ENCODE data around the gene ZNF559. TPM values are rescaled to one million over a fixed set of nuclear protein-coding genes. Genes with fewer than 3 reads are reported as not detected.
"Not testable (repeated sequence)": the region's sequence is repeated elsewhere in the genome, so short reads cannot be mapped to it uniquely, and the experiment has no call there.

ZNF559 gene
- total RNA-seq, 1 experiment from 2014 or later: 17.2 TPM

DNA sequence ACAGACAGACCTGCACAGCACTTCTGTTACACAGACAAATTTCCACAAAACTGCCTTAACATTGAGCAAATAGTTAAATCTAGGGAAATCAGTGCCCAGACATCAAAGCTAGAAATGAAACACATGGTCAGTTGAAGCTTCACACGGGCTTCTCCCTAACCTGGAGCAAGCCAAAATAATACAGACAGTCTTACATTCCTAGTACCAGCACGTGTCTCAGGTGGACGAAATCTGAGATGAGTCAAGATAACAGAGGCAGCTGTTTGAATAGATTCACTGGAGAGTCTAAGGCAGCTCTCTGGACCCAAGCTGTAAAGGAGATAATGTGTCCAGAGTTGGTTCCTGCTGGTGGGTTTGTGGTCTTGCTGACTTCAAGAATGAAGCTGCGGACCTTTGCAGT is 10.2 kb upstream of the ZNF559 start:
- intact Hi-C loops (cut with micrococcal nuclease; ENCODE audit: unreplicated experiment): no loop called here
- ChIA-PET POLR2A (ENCODE audit: low non-redundant PET) (no interaction called here), CTCF (no interaction called here)
- no peaks in the 10 kb centered on the region for H3K9me3 ChIP-seq (ENCODE audit: low read depth, low read length, poor library complexity, severe bottlenecking)
- H3K27ac ChIP-seq (ENCODE audit: low read depth, low read length, poor library complexity, severe bottlenecking): no peak overlapping the region
- TF ChIP-seq, protein P1, sequence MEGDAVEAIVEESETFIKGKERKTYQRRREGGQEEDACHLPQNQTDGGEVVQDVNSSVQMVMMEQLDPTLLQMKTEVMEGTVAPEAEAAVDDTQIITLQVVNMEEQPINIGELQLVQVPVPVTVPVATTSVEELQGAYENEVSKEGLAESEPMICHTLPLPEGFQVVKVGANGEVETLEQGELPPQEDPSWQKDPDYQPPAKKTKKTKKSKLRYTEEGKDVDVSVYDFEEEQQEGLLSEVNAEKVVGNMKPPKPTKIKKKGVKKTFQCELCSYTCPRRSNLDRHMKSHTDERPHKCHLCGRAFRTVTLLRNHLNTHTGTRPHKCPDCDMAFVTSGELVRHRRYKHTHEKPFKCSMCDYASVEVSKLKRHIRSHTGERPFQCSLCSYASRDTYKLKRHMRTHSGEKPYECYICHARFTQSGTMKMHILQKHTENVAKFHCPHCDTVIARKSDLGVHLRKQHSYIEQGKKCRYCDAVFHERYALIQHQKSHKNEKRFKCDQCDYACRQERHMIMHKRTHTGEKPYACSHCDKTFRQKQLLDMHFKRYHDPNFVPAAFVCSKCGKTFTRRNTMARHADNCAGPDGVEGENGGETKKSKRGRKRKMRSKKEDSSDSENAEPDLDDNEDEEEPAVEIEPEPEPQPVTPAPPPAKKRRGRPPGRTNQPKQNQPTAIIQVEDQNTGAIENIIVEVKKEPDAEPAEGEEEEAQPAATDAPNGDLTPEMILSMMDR (conservative IDR thresholded peaks at IDR 0.05; ENCODE audit: low read depth, low read length): no peak
- no peak for TF ChIP-seq EZH2 (IDR thresholded peaks at IDR 0.05; ENCODE audit: borderline replicate concordance, low read depth, low read length, poor library complexity, severe bottlenecking)
- no peak for DNase-seq (ENCODE audit: low spot score)
- no peaks in the 10 kb centered on the region for H3K4me1 ChIP-seq (ENCODE audit: insufficient read depth, low read length, poor library complexity, severe bottlenecking)
- no TSS peak for BruUV-seq (replicated peaks)
- H3K27me3 ChIP-seq (replicated peaks; ENCODE audit: insufficient read depth, low read depth, low read length, poor library complexity): no peaks in the 10 kb centered on the region
- H3K4me3 ChIP-seq (ENCODE audit: low read depth, low read length, poor library complexity, severe bottlenecking): no peak overlapping the region
- no peaks in the 10 kb centered on the region for H3K36me3 ChIP-seq (ENCODE audit: insufficient read depth, low read length, poor library complexity, severe bottlenecking)

- no peaks in the 10 kb centered on the region for H3K27me3 ChIP-seq (replicated peaks; ENCODE audit: insufficient read depth, low read depth, low read length, poor library complexity)
- DNase-seq (ENCODE audit: low spot score): no peak
- peaks cover 8% of the 10 kb centered on the region for H3K36me3 ChIP-seq (ENCODE audit: insufficient read depth, low read length, poor library complexity, severe bottlenecking)
- no TSS peak for BruUV-seq (replicated peaks)
- no peaks in the 10 kb centered on the region for H3K4me1 ChIP-seq (ENCODE audit: insufficient read depth, low read length, poor library complexity, severe bottlenecking)
- H3K27ac ChIP-seq (ENCODE audit: low read depth, low read length, poor library complexity, severe bottlenecking): no peak overlapping the region
- H3K4me3 ChIP-seq (ENCODE audit: low read depth, low read length, poor library complexity, severe bottlenecking): no peak overlapping the region
- intact Hi-C loops (cut with micrococcal nuclease; ENCODE audit: unreplicated experiment): no loop called here
- TF ChIP-seq, protein P1 (conservative IDR thresholded peaks at IDR 0.05; ENCODE audit: low read depth, low read length): no peak
- TF ChIP-seq EZH2 (IDR thresholded peaks at IDR 0.05; ENCODE audit: borderline replicate concordance, low read depth, low read length, poor library complexity, severe bottlenecking): no peak
- H3K9me3 ChIP-seq (ENCODE audit: low read depth, low read length, poor library complexity, severe bottlenecking): peaks cover 20% of the 10 kb centered on the region
- ChIA-PET CTCF (no interaction called here), POLR2A (ENCODE audit: low non-redundant PET) (interaction anchor here (0.6 kb wide), 1 partner anchor 15 kb away, joined by 4 read pairs; no protein-coding TSS in a partner anchor)
Measured at GRCh38 chr19:9321338-9321737, 2.6 kb upstream of the ZNF559 start.

- BruUV-seq (replicated peaks); H3K4me1 ChIP-seq (ENCODE audit: insufficient read depth, low read length, poor library complexity, severe bottlenecking); H3K4me3 ChIP-seq (ENCODE audit: low read depth, low read length, poor library complexity, severe bottlenecking); H3K36me3 ChIP-seq (ENCODE audit: insufficient read depth, low read length, poor library complexity, severe bottlenecking); intact Hi-C loops (cut with micrococcal nuclease; ENCODE audit: unreplicated experiment); DNase-seq (ENCODE audit: low spot score); H3K27me3 ChIP-seq (replicated peaks; ENCODE audit: insufficient read depth, low read depth, low read length, poor library complexity); H3K27ac ChIP-seq (ENCODE audit: low read depth, low read length, poor library complexity, severe bottlenecking); CTCF ChIA-PET: not testable (repeated sequence)
- peaks cover 20% of the 10 kb centered on the region for H3K9me3 ChIP-seq (ENCODE audit: low read depth, low read length, poor library complexity, severe bottlenecking)
- POLR2A ChIA-PET (ENCODE audit: low non-redundant PET): interaction anchor here (0.6 kb wide), 1 partner anchor 15 kb away, joined by 4 read pairs; no protein-coding TSS in a partner anchor
Measured at GRCh38 chr19:9321756-9322155, 2.2 kb upstream of the ZNF559 start.

DNA sequence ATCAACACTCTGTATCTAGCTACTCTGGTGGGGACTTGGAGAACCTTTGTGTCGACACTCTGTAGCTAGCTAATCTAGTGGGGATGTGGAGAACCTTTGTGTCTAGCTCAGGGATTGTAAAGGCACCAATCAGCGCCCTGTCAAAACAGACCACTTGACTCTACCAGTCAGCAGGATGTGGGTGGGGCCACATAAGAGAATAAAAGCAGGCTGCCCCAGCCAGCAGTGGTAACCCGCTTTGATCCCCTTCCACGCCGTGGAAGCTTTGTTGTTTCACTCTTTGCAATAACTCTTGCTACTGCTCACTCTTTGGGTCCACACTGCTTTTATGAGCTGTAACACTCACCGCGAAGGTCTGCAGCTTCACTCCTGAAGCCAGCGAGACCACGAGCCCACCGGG is 1.8 kb upstream of the ZNF559 start:
- CTCF ChIA-PET; H3K4me3 ChIP-seq (ENCODE audit: low read depth, low read length, poor library complexity, severe bottlenecking); H3K27me3 ChIP-seq (replicated peaks; ENCODE audit: insufficient read depth, low read depth, low read length, poor library complexity); H3K27ac ChIP-seq (ENCODE audit: low read depth, low read length, poor library complexity, severe bottlenecking); intact Hi-C loops (cut with micrococcal nuclease; ENCODE audit: unreplicated experiment); POLR2A ChIA-PET (ENCODE audit: low non-redundant PET); H3K4me1 ChIP-seq (ENCODE audit: insufficient read depth, low read length, poor library complexity, severe bottlenecking); H3K36me3 ChIP-seq (ENCODE audit: insufficient read depth, low read length, poor library complexity, severe bottlenecking); DNase-seq (ENCODE audit: low spot score); BruUV-seq (replicated peaks): not testable (repeated sequence)
- H3K9me3 ChIP-seq (ENCODE audit: low read depth, low read length, poor library complexity, severe bottlenecking): peaks cover 20% of the 10 kb centered on the region
